GM11168 (cell line): ENCODE data around the gene MFNG.
"Not testable (repeated sequence)": the region's sequence is repeated elsewhere in the genome, so short reads cannot be mapped to it uniquely, and the experiment has no call there.

Experiments
- in situ Hi-C: fragments of 300-500 bp; cut with MboI; formaldehyde crosslinking; loops from one replicate; pipeline ENCODE4 v1.12.0; 2022; ENCODE audit warnings: low sequenced_read_pairs; ENCODE audit not compliant: unreplicated experiment

MFNG gene, protein sequence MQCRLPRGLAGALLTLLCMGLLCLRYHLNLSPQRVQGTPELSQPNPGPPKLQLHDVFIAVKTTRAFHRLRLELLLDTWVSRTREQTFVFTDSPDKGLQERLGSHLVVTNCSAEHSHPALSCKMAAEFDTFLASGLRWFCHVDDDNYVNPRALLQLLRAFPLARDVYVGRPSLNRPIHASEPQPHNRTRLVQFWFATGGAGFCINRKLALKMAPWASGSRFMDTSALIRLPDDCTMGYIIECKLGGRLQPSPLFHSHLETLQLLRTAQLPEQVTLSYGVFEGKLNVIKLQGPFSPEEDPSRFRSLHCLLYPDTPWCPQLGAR

DNA sequence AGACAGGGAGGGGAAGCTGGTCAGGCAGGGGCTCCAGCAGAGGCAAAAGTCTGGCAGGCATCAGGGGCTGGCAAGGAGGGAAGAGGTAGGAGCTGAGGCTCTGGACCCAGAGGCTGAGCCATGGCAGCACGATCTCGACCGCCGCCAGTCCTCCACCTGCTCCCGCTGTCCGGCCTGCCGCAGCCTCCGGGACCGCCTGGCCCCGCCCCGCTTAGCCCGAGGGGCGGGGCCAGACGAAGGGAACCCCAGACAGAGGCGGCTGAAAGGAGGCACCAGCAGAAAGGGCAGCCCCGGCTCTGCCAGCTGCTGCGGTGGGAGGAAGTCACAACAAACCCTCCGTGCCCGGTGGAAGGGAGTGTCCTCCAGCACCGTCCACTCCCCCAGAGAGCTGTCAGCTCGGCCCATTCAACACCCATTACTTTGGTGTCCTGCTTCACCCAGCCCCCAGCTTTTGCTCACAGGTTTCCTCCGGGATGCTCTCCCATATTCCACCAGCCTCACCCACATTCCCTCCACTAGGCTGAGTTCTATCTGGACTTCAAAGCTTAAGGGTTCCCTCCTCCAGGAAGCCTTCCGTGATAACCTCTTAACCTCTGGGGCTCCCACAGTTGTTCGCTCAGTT, at the start of gene MFNG:
Gene MFNG, minus strand, starts transcription at position 161 of the 622 bp plus-strand sequence. CDS start 207 bp downstream, outside the sequence.
- in situ Hi-C loops, result no loop called here

DNA sequence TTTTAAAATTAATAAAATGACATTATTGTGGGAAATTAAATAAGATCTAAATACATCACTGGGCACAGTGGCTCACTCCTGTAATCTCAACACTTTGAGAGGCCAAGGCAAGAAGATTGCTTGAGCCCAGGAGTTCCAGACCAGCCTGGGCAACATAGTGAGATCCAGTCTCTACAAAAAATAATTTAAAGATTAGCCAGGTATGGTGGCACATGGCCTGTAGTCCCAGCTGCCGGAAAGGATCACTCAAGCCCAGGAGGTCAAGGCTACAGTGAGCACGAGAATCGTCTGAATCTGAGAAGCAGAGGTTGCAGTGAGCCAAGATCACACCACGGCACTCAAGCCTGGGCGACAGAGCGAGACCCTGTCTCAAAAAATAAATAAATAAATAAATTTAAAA, 49.0 kb upstream of the MFNG start:
- in situ Hi-C loops, result loop anchor here (5.0 kb wide), 1 partner anchor 37 kb away; no protein-coding TSS in a partner anchor

DNA sequence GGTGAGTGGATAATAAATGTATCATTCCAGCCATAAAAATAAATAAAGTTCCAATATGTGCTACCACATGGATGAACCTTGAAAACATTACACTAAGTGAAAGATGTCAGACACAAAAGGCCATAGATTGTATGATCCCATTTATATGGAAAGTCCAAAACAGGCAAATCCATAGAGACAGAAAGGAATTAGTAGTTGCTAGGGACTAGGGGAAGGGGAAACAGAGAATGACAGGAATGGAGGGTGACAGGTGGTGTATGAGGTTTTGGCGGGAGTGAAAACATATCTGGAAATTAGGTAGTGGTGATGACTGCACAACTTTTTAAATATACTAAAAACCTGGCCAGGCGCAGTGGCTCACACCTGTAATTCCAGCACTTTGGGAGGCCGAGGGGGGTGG, 48.3 kb upstream of the MFNG start:
- in situ Hi-C loops, result no loop called here

DNA sequence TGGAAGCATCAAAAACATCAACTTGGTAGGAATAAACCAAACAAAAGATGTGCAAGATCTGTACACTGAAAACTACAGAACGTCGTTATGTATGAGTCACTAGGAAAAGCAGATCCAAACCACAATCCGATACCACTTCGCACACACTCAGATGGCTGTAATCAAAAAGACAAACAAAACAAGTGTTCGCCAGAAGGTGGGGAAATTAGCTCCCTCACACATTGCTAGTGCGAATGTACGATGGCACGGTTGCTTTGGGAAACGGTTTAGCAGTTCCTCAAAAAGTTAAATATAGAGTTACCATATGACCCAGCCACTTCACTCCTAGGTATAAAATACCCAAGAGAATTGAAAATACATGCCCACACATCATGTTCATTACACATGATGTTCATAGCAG, 47.8 kb upstream of the MFNG start:
- in situ Hi-C loops, result no loop called here

DNA sequence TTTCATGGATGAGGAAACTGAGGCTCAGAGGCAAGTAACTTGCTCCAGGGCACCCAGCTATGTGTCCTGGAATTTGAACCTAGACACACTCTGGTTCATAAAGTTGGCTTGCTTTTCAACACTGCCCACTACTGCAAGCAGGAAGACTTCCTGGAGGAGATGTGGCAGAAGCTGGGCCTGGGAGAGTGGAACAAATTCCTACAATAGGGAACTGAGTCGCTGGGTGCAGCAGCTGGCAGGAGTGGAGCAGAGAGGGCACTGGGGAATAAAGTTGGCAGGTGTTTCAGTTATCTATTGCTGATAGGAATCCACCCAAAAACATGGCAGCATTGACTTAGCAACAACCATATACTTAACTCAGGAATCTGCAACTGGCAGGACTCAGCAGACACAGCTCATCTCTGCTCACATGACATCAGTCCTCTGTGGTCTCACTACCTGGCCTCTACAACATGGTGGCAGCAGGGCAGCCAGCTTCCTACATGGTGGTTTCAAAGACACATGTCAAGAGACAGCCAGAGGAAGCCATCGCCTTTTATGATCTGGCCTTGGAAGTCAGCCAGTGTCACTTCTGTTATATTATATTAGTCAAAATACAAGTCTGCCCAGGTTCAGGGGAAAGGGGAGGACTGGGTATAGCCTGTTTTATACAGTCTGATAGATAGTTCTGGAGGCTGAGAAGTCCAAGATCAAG, 43.6 kb upstream of the MFNG start:
- in situ Hi-C loops, result no loop called here

DNA sequence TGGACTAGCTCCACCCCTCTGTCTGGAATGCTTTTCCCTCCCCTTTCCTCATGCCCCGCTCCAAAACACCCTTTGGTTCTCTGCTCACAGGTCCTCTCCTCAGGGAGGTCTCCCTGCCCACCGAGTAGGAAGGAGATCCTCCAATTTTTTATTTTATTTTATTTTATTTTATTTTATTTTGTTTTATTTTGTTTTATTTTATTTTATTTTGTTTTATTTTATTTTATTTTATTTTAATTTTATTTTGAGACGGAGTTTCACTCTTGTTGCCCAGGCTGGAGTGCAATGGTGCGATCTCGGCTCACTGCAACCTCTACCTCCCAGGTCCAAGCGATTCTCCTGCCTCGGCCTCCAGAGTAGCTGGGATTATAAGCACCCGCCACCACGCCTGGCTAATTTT, 41.8 kb upstream of the MFNG start:
- in situ Hi-C loops, result not testable (repeated sequence)

DNA sequence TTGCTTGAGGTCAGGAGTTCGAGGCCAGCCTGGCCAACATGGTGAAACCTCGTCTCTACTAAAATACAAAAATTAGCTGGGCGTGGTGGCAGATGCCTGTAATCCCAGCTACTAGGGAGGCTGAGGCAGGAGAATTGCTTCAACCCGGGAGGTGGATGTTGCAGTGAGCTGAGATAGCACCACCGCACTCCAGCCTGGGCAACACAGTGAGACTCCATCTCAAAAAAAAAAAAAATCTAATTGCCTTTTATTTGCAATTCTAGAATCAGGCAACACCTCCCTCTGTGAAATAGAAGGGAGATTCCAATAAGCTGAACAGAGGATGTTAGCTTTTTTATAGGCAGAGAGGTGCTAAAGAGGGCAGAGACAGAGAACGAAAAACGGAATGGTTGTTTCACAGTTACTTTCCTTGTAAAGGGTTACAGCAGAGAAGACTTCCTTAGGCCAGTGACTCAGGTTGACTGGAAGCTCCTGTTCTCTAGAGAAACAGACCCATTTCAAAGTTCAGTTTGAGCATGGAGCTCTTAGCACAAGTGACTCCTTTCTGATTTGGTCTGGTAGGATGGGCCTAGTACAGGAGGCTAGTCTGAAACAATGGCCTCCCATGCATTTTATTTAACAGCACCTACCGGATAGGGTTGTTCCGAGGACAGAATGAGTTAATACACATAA, 41.0 kb upstream of the MFNG start:
- in situ Hi-C loops, result not testable (repeated sequence)

DNA sequence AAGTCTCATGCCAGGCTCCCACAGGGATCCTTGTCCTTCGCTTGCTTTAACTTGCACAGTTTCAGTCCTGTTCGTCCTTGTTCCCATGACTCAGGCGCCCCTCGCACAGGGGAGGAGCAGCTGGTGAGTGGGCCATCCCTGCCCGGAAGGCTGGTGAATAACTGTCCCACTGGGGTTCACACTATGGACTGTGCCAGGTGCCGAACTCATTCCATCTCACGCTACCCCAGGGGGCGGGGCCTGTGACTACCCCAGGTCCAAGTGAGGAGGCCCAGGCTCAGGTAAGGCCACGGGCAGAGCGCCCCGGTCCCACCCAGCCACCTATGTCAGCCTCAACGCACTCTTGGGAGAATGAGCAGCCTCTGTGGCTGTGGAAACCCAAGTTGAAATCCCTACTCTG, 40.2 kb upstream of the MFNG start:
- in situ Hi-C loops, result no loop called here

DNA sequence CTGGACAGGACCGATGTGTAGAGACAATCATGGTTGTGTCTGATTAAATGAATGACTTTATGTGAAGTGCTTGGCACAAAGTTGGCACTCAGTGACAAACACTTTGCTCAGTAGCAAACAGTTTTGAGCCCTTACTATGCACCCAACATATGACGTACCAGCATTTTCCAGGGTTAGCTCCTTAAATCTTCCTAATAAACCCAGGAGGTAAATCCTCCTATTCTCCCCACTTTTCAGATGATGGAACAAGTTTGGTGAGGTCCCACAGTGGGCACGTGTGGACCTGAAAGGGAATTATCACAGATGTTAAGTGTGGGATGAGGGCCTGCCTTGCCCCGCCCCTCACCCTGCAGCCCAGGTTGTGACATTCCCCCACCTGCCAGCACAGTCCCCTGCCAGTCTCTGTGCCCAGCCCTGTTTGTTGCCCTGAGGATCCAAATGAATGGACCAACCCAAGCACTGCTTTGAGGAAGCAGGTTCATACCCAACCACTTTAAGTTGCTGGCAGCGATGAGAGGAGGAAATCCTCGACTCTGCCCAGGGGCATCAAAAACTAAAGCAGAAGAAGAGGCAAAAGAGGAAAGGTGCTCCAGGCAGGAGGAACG, 39.7 kb upstream of the MFNG start:
- in situ Hi-C loops, result no loop called here

DNA sequence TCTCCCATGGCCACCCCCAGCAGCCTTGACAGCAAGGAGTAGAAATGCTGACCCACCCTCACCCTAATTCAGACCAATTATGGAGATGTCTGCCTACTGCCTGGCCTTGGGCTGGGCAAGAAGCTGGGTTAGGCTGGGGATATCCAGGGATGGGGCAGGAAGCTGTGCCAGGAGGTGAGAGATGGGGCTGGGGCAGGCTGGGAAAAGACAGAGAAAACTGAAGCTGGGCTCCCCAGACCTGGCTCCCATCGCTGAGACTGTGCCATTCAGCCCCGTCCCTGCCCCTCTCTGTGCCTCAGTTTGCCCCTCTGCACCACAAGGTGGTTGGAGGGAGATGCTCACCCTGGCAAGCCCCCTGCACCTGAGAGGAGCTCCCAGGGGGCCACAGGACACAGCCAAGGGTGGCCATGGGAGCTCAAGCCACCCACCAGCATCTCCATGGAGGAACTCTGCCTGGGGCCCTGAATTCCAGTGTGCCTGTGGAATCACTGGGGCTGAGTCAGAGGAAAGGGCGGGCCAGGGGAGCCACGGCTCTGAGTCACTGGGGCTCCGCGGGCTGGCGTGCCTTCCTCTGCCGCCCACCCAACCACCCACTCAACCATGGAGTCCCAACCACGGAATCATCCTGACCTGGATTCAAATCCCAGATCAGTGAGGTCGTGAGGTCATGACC, 39.0 kb upstream of the MFNG start:
- in situ Hi-C loops, result no loop called here

DNA sequence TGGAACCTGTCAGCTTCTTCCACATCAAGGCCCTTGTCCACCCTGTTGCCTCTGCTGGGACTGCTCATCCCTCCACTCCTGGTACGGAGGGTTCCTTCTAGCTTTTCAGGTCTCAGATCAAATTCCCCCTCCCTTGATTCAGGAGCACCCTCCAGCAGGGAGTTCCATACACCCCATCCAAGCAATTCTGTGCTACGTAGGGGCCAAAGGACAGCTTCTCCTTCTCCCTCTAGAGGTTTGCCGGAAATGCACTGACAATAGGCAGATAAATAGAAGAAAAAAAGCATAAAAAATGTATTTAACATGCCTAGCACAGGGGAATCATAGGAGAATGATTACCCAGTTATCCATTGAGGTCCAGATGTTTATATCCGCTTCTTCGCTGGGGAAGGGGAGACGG, 36.3 kb upstream of the MFNG start:
- in situ Hi-C loops, result no loop called here

DNA sequence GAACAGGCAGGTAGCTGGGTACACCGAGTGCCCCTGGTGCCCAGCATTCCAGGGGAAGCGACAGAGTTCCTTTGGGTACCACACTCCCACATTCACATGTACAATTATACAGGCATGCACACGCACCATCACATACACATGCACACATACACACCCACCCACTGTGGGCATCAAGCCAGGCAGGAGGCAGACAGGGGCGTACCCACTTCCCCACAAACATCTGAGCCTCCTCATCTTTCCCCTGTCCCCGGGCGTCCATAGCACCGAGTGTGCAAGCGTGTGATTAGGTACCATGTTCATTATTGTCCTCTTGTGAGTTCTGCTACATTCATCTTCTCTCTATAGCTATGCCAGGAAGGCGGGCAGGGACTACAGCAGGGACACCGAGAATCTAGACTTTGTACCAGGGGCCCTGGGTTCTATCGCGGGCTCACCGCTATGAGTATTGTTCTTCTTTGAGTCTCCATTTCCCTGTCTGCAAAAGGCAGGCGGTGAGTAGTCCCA, 35.1 kb upstream of the MFNG start:
- in situ Hi-C loops, result no loop called here

DNA sequence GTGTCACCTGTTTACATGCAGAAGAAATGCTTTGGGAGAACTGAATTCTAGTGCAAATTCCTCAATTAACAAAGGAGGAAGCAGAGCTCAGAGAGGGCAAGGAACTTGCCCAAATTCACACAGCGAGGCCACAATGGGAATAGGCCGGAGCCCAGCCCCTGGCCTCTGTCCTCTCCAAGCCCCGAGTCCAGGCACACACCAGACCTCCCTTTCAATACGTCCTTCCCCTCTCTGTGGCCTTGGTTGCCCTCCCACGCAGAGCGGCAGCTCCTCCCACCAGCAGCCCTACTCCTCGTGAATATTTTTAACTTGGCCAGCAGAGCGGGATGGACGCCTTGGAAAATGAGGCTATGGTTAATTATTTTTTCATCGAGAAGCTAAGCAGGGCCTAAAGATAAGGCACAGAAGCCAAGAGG, 34.6 kb upstream of the MFNG start:
- in situ Hi-C loops, result no loop called here

DNA sequence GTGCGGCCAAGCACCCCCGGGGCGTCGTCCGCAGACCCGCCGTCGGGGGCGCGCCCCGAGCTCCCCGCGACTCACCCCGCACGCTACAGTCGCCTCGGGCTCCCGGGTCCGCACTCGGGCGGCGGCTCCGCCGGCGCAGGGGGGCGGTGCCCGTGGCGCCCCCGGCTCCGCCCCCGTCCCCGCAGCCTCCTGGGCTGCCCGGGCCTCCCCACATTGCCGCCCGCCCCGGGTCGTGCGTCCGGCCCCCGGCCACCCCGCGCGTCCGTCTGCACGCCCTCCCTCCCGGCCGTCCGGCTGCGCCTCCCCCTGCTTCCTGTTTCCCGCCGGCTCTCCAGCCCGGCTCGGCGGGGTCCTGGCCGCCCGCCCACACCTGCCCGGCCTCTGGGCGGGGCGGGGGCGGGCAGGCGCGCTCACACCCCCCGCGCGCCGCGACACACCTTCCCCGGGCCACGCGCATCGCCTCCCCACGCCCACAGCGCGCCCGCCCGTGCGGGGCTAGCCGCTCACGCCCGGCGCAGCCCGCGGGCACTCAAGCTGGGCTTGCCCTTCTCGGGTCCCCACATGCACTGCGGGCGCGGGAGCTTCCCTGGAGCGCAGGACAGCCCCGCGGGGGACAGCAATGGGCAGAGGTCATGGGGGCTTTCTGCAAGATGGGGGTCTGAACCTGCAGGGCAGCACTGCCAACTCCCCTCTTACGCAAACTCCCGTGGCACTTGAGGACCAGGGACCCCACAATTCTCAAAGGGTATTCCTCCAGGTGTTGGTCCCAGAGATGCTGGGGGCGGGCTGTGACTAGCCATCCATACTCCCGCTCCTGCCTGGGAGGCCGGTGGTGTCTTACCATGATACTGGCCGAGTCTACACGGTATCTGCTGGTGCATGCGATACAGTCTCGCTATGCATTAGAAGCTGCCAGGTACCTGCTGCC, 33.3 kb upstream of the MFNG start, which contains the start of gene CARD10:
Gene CARD10, minus strand, starts transcription at position 148 of the 928 bp plus-strand sequence. CDS start 215 bp downstream, outside the sequence.
- in situ Hi-C loops, result no loop called here

DNA sequence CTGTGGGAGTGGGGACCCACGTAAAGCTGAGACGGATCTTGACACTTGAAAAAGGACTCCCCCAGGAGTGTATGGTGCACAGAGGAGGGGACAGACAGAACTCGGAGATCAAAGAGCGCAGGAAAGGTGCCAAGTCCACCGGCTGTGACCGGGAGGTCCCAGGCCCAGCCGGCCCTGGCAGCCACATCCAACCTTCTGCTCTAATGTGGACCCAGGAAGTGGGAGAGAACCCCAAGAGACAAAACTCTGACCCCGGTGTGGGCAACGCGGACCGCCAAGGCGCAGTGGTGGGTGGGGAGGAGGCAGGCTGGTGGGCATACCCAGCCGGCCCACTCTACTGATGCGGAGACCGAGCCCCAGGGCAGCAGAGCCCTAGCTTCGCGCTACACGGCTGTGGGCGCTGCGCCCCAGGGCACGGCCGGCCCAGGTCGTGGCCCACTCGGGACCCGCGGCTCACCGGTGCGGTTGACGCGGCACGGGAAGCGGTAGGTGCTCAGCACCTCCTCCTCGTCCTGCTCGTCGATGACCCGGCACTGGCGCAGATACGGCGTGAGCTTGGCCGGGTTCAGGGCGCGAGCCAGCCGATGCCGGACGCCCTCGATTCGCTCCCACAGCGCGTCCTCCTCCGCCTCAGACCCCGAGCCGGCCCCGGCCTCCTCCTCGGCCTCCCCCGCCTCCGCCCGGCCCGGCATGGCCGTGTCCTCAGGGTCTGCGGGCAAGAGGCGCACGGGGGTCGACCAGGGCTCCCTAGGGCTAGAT, 32.5 kb upstream of the MFNG start:
- in situ Hi-C loops, result no loop called here

DNA sequence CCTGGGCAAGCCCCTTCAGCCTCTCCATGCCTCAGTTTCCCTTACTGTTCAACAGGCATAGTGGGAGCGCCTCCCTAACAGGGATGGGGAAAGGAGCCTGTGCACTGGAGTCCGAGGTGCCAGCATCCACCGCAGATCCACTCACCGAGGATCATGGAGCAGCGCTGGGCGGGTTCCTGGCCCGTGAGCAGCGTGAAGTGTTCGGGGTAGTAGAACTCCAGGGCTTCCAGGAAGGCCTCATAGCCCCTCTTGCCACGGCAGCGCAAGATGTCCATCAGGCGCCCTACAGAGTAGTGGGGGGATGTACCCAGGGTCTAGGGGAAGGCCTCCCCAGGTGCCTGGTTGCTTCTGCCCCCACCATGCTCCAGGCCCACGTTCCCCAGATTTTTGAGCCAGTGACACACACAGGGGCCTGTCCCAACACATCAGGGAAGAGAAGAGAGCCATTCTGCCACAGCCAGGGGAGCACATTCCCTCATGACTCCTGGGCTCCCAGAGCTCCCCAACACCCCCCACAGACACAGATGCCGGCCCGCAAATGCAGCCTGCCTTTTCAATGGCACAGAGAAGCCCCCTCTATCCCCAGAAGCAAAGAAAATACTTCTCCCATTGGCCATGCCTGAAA, 31.8 kb upstream of the MFNG start:
- in situ Hi-C loops, result no loop called here

DNA sequence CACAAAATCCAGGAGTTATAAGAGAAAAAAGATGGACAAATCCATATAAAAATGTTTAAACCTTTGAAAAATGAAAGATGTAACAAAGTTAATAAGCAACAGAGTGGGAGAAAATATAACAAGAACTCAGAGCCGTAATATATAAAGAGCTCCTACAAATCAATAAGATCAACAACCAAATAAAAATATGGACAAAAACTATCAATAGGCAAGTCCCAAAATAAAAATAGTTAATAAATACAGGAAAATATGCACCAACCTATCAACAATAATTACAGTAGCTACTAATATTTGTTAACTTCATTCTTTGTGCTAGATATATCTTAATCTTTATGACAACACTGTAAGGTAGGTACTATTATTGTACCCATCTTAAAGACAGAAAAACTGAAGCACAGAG, 30.3 kb upstream of the MFNG start:
- in situ Hi-C loops, result no loop called here
